HCT116 (cell line): ENCODE measurements around the gene WNT5B.

Source experiments
- CBX3 ChIP-seq: IDR thresholded peaks from 2 replicates; pipeline ENCODE4 v1.6.1; 2012; ENCODE audit warnings: low read depth
- EZH2 ChIP-seq: fragments of 200-600 bp; sonication (generic); IDR thresholded peaks from 2 replicates; pipeline ENCODE4 v1.6.1; 2017; ENCODE audit warnings: antibody characterized with exemption, mixed run types
- POLR2AphosphoS5 ChIP-seq: IDR thresholded peaks from 2 replicates; pipeline ENCODE4 v1.6.1; 2011; ENCODE audit warnings: mild to moderate bottlenecking, low read depth, low read length, moderate library complexity
- SRF ChIP-seq: IDR thresholded peaks from 2 replicates; pipeline ENCODE4 v1.6.1; 2012; ENCODE audit warnings: low read depth
- ZFX ChIP-seq: fragments of 450-650 bp; IDR thresholded peaks from 2 replicates; pipeline ENCODE4 v1.6.1; 2017
- ZNF274 ChIP-seq: fragments of 200-500 bp; sonication (Bioruptor generic); IDR thresholded peaks from 2 replicates; pipeline ENCODE4 v1.6.1; 2014; ENCODE audit warnings: mild to moderate bottlenecking, low read depth, low read length, inconsistent platforms
- TF ChIP-seq, protein P1 (sequence below), 3 experiments: fragments of 200-600 bp in 1 of 3; sonication (generic) in 1 of 3; IDR thresholded peaks in 2 of 3; conservative IDR thresholded peaks in 1 of 3; 2 replicates each; pipeline ENCODE4 v1.5.1; 2012 to 2017; ENCODE audit warnings: low read depth in 2 of 3, low read length in 2 of 3, antibody characterized with exemption in 1 of 3, borderline replicate concordance in 1 of 3, control low read depth in 1 of 3, mild to moderate bottlenecking in 1 of 3, mixed read lengths in 1 of 3, mixed run types in 1 of 3, moderate library complexity in 1 of 3; ENCODE audit not compliant: insufficient read depth in 1 of 3

DNA sequence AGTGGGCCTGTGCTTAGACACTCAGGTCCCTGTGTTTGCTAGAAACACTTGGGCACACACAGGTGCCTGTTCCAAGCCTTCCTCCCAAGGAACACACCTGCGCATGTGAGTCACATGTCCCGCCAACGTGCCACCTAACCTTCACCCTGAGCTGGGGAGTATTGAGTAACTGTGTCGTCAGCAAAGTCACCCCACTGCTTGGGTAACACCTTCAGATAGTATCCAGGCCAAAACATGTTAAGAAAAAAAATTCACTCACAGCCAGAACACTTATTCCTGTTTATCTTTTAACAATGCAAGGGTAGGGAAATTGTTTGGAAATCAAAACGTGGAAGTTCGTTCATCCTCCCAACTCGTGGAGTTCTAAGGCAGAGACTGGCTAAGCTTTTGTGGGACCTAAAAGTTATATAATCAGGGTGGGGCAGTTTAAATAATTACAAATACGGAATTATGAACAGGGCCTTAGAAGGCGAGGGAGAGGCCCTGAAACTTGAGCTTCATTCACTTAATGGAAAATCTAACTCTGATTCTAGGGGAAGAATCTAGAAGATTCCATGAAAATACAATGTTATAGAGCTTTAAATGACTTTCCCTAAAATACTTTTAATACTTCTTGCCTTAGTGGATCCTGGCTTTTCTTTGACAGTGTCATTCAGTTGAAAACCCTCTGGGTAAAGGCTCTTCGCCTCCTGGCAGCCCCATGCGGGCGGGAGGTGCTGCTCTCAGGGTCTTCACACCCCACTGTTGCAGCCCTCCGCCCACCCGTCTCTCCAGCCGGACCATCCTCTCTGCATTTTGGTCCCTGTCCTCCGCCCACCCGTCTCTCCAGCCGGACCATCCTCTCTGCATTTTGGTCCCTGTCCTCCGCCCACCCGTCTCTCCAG, 31.5 kb downstream of the WNT5B start:
- TF ChIP-seq CBX3 (no peak), ZNF274 (no peak), POLR2AphosphoS5 (no peak; the same call in 1 of the 2 replicates), ZFX (no peak), SRF (no peak), EZH2 (no peak)
- TF ChIP-seq, protein P1, sequence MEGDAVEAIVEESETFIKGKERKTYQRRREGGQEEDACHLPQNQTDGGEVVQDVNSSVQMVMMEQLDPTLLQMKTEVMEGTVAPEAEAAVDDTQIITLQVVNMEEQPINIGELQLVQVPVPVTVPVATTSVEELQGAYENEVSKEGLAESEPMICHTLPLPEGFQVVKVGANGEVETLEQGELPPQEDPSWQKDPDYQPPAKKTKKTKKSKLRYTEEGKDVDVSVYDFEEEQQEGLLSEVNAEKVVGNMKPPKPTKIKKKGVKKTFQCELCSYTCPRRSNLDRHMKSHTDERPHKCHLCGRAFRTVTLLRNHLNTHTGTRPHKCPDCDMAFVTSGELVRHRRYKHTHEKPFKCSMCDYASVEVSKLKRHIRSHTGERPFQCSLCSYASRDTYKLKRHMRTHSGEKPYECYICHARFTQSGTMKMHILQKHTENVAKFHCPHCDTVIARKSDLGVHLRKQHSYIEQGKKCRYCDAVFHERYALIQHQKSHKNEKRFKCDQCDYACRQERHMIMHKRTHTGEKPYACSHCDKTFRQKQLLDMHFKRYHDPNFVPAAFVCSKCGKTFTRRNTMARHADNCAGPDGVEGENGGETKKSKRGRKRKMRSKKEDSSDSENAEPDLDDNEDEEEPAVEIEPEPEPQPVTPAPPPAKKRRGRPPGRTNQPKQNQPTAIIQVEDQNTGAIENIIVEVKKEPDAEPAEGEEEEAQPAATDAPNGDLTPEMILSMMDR (IDR thresholded peaks at IDR 0.05 in 2 of 3, conservative IDR thresholded peaks at IDR 0.05 in 1 of 3; ENCODE audit: borderline replicate concordance in 1 of 3, insufficient read depth in 1 of 3, low read depth in 2 of 3, low read length in 2 of 3): no peak
